Glomerular visceral epithelial cell (primary cell): ENCODE measurements around the gene ACBD7.
A peak's percentile ranks its signal among the peaks of the same experiment; 100 is the strongest.

ENCODE experiments used
- DNase-seq: peaks from one replicate; pipeline ENCODE4 v3.0.0-alpha.2; 2016; ENCODE audit errors: extremely low spot score

The ACBD7 gene

DNA sequence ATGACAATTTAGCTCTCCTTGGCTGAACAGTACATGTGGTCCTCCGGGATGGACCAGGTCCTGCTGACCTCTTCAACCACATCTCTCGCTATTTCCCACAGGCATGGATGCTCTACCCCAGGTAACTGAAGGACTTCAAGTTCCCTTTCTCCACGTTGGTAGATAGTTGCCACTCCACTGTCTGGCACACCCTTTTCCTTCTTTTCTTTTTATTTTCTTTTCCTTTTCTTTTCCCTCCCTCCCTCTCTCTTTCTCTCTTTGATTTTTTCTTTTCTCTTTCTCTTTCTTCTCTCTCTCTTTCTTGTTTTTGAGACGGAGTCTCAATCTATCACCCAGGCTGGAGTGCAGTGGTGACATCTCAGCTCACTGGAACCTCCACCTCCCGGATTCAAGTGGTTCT, 2.8 kb upstream of the ACBD7 start:
- DNase-seq = no peak

DNA sequence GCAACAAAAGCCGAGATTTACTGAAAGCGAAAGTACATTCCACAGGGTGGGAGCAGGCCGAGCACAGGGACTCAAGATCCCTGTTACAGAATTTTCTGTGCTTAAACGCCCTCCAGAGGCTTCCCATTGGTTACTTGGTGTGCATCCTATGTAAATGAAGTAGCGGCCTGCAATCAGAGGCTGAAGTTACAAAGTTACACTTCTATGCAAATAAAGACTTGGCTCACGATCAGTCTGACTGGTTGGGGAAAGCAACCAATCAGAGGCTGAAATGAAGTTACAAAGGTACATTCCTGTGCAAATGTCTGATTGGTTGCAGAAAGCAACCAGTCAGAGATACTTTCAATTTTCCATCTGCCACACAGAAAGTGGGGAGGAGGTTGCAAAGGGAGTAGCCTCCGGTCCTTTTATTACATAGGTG, 4.1 kb downstream of the ACBD7 start:
- DNase-seq = peak; percentile 90

DNA sequence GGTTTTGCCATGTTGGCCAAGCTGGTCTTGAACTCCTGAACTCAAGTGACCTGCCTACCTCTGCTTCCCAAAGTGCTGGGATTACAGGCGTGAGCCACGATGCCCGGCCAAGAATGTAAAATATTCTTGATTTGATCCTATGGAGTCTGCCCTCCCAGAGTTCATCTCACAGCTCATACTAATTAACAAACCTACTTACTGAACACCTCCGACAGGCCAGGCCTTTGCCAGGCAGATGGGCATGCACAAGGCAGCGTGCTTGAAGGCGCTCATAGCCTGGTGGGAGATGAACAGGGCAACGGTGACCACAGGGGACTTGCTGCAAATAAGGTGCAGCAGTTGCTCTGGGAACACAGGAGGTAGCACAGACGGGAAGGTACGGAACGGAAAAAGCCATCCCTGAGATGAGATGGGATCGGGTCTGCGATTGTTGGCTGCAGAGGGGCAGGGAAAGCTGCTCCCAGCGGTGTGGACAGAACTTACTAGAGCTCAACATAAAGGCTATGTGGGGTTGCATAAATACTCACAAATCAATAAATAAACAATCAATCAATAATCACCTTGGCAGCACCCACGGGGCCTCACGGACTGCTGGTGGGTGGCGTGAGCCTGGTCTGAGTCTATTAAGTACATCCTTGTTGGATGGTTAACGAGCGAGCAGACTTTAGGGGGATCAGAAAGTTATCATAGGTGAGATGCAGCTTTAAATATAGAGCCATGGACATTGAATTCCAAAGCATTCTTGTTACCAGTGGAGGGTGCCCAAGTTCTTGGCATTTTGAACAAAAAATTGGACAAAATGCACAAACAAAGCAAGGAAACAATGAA, 4.7 kb downstream of the ACBD7 start:
- DNase-seq = no peak

DNA sequence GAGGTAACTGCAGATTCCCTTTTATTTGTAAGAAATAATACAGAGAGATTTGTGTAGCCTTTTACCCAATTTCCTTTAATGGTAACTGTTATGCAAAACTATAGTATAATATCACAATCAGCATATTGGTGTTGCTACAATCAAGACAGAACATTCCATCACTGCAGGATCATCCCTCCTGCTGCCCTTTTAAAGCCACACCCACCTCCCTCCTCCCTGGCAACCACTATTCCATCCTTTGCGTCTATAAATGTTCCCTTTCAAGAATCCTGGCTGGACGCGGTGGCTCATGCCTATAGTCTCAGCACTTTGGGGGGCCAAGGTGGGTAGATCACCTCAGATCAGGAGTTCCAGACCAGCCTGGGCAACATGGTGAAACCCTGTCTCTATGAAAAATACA, 13.2 kb downstream of the ACBD7 start:
- no peak for DNase-seq

DNA sequence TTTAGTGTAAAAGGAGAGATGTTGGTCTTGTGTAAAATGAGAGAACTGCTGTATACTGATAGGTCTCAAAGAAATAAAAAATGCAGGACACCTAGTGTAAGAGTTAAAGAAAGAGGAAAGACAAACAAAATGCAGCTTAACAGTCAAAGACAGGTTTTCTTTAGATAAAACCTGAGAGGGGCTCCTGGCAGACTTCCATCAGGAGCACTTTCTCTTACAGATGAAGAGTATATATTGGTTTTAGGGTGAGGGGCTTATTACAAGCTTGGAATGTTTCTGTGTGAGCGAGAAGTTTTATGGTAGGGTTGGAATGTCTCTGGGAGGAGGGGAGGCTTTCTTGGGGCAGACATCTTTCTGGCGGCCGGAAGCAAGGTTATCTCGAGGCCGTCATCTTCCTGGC, 16.2 kb downstream of the ACBD7 start:
- DNase-seq = no peak

DNA sequence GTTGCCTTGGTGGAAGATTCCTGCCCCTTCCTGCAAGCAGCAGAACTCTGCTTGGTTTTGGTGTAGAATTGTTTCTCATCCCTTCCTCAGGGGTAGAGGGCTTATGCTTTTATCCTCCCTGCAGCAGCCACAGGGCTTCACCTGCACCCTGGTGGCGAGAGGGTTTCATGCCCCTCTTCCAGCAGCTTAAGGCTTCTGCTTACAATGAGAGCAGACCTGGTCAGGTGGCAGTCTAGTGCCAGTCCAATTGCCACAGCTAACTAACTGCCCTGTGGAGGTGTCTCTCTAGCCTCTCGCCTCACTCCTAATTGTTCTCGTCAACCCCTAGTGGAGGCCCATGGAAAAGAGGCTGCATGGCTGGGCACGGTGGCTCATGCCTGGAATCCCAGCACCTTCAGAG, 19.3 kb downstream of the ACBD7 start:
- DNase-seq = no peak

DNA sequence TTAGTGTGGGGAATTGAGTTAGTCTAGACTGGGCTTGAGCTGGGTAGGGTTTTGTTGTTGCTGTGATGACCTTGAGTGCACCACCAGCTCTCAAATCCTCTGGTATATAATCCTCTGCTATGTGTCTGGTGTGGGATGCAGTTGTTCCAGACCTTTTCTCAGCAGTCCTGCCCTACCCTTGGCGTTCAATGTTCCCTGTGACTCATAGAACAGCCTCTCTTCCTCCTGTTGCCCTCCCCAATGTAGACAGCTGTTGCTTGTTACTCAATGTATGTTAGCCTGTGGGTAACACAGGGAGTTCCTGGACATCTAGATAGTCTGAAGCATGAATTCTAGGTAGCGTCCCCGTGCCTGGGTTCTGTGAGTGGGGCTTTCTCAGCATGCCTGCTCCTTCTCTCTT, 19.8 kb downstream of the ACBD7 start:
- DNase-seq = no peak

DNA sequence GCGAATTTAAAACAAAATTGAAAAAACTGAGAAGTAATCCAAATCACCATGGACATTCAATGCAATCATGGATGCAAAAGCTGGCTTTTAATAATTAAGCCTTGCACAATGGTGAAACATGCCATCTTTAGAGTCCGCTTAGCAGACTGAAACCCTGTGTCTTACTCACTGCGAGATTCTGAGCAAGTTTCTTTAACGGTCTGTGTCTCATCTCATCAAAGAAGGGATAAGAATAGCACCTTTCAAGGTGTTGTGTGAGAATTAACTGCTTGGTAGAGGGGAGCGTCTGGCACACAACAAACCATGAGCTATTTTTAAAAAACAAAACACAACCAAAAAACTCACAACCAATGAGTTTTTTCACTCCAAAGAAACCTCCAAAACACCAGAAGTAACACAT, 21.4 kb downstream of the ACBD7 start:
- no peak for DNase-seq

DNA sequence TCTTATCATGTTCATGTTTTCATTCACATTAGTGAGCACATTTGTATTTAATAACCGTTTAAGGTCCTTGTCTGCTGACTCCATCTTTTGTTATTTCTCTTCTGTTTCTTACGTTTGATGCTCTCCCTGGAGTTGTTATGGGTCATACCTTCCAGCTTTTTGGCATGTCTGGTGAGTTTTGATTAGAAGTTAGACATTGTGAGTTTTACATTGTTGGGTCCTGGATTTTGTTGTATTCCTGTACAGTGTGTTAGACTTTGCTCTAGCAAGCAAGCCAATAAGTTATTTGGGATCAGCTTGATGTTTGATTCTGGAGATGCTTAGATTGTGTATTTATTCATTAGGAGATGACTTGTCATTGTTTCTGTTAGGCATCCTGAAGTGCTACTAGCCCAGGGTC, 27.9 kb downstream of the ACBD7 start:
- no peak for DNase-seq

DNA sequence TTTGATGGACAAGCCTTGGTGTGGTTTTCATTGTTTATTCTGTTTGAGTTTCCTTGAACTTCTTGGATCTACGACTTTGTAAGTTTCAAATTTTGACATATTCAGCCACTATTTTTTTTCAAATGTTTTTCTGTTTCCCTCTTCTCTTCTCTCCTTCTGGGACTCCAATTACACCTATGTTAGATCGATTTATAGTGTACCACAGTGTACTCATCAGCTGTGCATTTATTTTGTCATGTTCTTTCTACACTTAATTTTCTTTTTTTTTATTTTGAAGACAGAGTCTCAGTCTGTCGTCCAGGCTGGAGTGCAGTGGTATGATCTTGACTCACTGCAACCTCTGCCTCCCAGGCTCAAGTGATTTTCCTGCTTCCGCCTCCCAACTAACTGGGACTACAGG, 28.7 kb downstream of the ACBD7 start:
- DNase-seq = no peak

DNA sequence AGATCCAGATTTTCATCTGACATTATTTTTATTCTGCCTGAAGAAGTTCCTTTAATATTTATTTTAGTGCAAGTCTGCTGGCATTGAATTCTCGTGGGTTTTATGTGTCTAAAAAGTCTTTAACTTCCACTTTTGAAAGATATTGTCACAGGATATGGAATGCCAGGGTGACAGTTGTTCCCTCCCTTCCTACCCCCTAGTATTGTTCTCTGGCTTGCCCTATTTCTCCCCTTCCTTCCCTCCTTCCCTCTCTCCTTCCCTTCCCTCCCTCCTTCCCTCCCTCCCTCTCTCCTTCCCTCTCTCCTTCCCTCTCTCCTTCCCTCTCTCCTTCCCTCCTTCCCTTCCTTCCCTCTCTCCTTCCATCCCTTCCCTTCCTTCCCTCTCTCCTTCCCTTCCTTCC, 29.9 kb downstream of the ACBD7 start:
- no peak for DNase-seq

DNA sequence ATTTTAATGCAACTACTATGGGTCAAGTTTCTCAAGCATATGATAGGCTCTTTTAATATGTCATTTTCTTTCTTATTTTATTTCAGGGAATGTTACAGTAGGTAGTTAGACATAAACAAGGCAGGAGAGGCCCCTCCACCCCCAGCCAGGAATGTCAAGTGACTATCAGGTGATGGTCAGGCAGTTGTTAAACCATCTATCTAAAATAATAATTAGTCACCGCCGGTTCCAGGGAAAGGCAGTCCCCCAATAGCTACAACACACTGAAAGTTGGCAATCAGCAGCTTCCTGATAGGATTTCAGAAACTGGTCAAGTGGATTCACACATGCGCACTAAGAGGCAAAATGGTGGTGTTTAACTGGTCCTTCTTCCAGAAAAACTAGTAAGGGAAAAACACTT, 35.5 kb downstream of the ACBD7 start:
- no peak for DNase-seq

DNA sequence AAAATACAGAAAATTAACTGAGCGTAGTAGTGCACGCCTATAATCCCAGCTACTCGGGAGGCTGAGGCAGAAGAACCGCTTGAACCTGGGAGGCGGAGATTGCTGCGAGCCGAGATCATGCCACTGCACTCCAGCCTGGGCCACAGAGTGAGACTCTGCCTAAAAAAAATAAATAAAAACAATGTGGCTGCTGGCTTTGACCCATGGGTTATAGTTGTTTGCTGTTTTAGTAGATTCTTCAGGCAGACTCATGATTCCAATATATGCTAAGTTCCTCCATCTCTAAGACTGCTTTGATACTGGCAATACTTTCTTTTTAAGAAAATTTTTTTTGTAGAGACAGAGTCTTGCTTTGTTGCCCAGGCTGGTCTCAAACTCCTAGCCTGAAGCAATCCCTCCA, 36.5 kb downstream of the ACBD7 start:
- no peak for DNase-seq

DNA sequence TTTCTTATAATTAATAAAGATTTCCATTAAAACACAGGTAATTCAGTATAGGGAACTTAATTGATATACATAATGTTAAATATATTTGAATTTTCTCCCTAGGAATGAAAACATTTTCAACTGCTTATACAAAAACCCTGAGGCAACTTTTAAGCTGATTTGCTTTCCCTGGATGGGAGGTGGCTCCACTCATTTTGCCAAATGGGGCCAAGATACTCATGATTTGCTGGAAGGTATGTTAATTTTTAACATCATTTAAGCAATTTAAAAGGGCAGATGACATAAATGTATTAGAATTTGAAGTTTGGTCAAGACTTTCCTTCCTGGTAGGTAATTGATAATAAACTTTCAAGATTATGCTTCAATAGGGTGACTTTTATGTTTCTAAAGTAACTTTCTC, 39.0 kb downstream of the ACBD7 start:
- no peak for DNase-seq

DNA sequence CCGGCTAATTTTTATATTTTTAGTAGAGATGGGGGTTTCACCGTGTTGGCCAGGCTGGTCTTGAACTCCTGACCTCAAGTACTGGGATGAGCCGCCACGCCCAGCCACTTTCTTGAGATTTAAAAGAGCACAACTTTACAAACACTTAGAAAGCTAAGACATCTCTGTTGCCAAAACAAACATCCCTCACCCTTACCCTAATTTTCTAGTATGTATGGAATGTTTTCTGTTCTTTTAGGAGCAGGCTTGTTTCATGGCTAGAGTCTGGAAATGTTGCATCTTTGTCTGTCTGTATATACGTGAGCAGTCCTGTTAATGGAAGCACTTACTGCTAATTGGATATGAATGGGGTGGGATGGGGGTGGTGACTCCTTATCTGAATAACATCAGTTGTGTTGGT, 42.0 kb downstream of the ACBD7 start:
- DNase-seq = no peak

DNA sequence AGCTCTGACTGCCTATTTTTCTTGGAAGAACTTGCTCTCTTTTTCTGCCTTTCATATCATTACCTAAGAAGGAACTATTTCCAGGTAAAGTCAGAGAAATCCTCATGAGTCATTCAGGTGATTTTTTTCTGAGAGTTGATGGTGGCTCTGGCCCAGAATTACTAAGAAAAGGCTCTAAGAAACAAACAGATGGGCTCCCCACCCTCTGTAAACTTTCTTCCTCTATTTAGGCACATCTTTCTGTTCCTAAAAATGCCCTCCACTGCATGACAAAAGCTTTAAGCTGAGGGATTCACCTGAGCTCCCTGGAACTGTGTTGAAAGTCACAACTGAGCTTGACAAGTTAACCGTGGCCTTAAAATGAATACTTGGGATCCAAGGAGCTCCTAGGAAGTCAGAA, 43.2 kb downstream of the ACBD7 start:
- no peak for DNase-seq

DNA sequence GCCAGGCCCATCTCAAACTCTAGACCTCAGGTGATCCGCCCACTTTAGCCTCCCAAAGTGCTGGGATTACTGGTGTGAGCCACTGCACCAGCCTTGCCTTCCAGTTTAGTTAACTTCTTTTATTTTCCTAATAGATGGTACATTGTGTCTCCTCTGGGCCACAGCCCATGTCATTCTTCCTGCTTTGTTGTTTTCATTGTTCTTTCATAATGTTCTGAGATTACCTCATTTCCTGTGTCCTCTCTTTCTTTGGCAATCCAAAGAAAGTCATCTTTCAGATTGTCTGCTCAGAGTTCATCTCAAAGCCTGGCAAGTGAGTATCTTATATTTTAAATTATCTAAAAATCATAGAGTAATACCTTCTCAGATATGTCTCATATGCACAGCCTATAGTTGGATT, 44.9 kb downstream of the ACBD7 start, which contains the start of gene OLAH:
Gene OLAH (plus strand): TSS at position 270 of the 400 bp plus-strand sequence. CDS start 3,346 bp downstream, outside the sequence.
- DNase-seq = no peak

DNA sequence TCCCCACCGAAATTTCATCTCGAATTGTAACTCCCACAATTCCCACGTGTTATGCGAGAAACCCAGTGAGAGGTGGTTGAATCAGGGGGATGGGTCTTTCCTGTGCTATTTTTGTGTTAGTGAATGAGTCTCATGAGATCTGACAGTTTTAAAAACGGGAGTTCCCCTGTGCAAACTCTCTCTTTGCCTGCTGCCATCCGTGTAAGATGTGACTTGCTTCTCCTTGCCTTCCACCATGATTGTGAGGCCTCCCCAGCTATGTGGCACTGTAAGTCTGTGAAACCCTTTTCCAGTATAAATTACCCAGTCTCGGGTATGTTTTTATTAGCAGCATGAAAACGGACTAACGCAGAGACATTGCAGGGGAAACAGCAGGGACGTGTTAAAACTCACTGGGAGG, 50.2 kb downstream of the ACBD7 start:
- DNase-seq = no peak

DNA sequence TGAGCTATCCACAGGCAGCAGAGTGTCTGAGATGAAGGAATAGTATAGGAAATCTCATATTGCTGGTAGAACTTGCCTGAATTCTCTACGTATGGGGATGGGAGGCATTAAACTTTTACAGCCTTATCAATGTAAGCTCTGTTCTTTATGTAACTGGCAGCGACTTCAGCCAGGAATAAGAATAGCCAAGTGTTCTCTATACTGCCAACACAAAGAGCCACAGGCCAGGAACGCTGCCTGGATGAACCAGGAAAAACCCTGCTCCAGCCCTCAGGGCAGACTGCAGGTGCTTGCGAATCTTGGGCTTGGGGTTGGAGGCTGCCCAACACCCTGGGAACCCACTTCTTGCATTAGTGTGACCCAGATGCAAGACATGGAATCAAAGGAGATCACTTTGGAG, 50.9 kb downstream of the ACBD7 start:
- no peak for DNase-seq

DNA sequence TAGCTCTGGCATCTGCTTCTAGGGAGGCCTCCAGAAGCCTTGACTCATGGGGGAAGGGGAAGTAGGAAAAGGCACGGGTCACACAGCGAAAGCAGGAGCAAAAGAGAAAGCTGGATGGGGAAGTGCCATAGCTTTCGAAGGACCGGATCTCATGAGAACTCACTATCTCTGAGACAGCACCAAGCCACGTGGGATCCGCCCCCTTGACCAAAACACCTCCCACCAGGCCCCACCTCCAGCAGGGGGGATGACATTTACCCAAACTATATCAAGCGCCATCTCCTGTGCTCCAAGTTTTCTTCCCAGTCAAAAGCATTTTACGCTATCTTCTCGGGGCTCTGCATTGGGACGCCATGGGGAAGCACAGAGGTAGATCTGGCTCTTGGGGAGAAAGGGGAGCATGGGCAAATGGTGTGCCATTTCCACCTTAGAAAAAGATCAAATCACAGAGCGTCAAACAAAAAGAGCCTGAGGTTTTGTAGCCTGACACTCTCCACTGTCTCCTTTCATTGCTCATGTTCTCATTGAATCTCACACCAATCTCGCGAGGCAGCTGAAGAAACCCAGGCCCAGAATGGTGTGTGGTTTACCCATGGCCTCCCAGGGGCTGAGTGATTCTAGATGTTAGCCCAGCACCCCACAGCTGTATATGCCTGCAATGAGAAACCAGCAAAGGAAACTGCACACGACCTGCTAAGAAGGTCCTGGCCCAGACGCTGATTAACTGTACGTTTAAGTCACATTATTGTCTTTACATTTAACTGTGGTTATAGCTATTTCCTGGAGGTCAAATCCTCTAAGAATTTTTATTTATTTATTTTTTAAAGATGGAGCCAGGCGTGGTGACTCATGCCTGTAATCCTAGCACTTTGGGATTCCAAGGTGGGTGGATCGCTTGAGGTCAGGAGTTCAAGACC, 52.9 kb downstream of the ACBD7 start:
- DNase-seq = peak; percentile 43

DNA sequence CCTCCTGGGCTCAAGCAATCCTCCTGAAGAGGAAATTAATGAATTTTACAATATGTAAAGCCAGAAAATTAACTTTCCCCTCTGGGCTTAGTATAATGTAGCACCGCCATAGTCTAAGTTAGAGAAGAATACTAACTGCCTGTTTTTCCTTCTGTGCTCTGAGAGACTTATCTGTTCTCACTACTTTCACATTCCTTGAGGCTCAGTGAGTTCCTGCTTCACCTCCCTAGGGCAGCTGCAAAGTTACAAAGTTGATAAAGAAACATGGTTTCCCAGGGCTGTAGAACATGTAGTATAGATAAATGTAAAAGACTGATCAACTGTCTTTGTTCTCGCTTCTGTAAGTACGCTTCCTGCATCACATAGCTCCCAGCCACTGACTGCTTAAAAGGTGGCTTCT, 60.8 kb downstream of the ACBD7 start:
- no peak for DNase-seq
